Neuronal stem cell (in vitro differentiated cells): Measurements from ENCODE around the gene GPS1.
A peak's percentile ranks its signal among the peaks of the same experiment; 100 is the strongest.

ENCODE experiments used
- DNase-seq: peaks from one replicate; pipeline ENCODE4 v3.0.0-alpha.2; 2013; ENCODE audit warnings: low spot score
- H2AFZ ChIP-seq: one replicate; pipeline ENCODE4 v1.6.1; 2013; ENCODE audit warnings: mild to moderate bottlenecking, low read length, inconsistent platforms
- H2AK5ac ChIP-seq: 2 replicates; pipeline ENCODE4 v1.6.1; 2013; ENCODE audit warnings: low read depth, mild to moderate bottlenecking, inconsistent platforms, low read length, moderate library complexity, mixed read lengths
- H2BK120ac ChIP-seq: 2 replicates; pipeline ENCODE4 v1.6.1; 2013; ENCODE audit warnings: low read depth, mild to moderate bottlenecking, inconsistent platforms, low read length, moderate library complexity, mixed read lengths
- H2BK12ac ChIP-seq: one replicate; pipeline ENCODE4 v1.6.1; 2013; ENCODE audit warnings: low read length, inconsistent platforms
- H2BK15ac ChIP-seq: 2 replicates; pipeline ENCODE4 v1.6.1; 2013; ENCODE audit warnings: mild to moderate bottlenecking, low read length, inconsistent platforms, mixed read lengths
- H2BK5ac ChIP-seq: one replicate; pipeline ENCODE4 v1.6.1; 2013; ENCODE audit warnings: inconsistent platforms, mild to moderate bottlenecking, low read length, moderate library complexity
- H3K14ac ChIP-seq: one replicate; pipeline ENCODE4 v1.6.1; 2013; ENCODE audit warnings: low read length, inconsistent platforms
- H3K18ac ChIP-seq: 2 replicates; pipeline ENCODE4 v1.6.1; 2013; ENCODE audit warnings: low read length, inconsistent platforms
- H3K23ac ChIP-seq: 2 replicates; pipeline ENCODE4 v1.6.1; 2013; ENCODE audit warnings: low read depth, mild to moderate bottlenecking, mixed read lengths, low read length, inconsistent platforms; ENCODE audit not compliant: poor library complexity
- H3K27ac ChIP-seq: replicated peaks from 3 replicates; pipeline ENCODE4 v1.5.1; 2013; ENCODE audit warnings: low read length, inconsistent platforms
- H3K27me3 ChIP-seq, 3 experiments: 2 replicates each; pipeline ENCODE4 v1.6.1; 2013; ENCODE audit warnings: low read length in 3 of 3, mild to moderate bottlenecking in 2 of 3, inconsistent platforms in 1 of 3, low read depth in 1 of 3, mixed read lengths in 1 of 3, moderate library complexity in 1 of 3; ENCODE audit not compliant: control insufficient read depth in 3 of 3, insufficient read depth in 3 of 3
- H3K36me3 ChIP-seq, 2 donors: replicated peaks in 1 of 2; 2 replicates each; pipeline ENCODE4 v1.6.1; 2013; ENCODE audit warnings: low read length in 2 of 2; ENCODE audit not compliant: control insufficient read depth in 2 of 2, insufficient read depth in 2 of 2
- H3K4ac ChIP-seq: 2 replicates; pipeline ENCODE4 v1.6.1; 2013; ENCODE audit warnings: inconsistent platforms, mild to moderate bottlenecking, low read length, moderate library complexity
- H3K4me1 ChIP-seq, 2 donors: 1 replicate in 1 of 2; 2 replicates in 1 of 2; pipeline ENCODE4 v1.6.1; 2013; ENCODE audit warnings: low read length in 2 of 2, low read depth in 1 of 2; ENCODE audit not compliant: control insufficient read depth in 2 of 2, insufficient read depth in 1 of 2
- H3K4me2 ChIP-seq: one replicate; pipeline ENCODE4 v1.6.1; 2013; ENCODE audit warnings: mild to moderate bottlenecking, low read length, inconsistent platforms; ENCODE audit not compliant: insufficient read depth, poor library complexity, severe bottlenecking
- H3K4me3 ChIP-seq, 2 donors: 2 replicates each; pipeline ENCODE4 v1.5.1; 2013; ENCODE audit warnings: low read length in 2 of 2, mild to moderate bottlenecking in 2 of 2, inconsistent platforms in 1 of 2, moderate library complexity in 1 of 2
- H3K79me1 ChIP-seq: one replicate; pipeline ENCODE4 v1.6.1; 2013; ENCODE audit warnings: low read depth, mild to moderate bottlenecking, inconsistent platforms, low read length, moderate library complexity
- H3K9ac ChIP-seq: one replicate; pipeline ENCODE4 v1.6.1; 2013; ENCODE audit warnings: mild to moderate bottlenecking, low read depth, low read length, inconsistent platforms; ENCODE audit not compliant: poor library complexity
- H3K9me3 ChIP-seq, 2 donors: replicated peaks in 1 of 2; 2 replicates each; pipeline versions ENCODE3 to v1.6.1; 2013; ENCODE audit warnings: low read length in 2 of 2, mild to moderate bottlenecking in 2 of 2, inconsistent platforms in 1 of 2, low read depth in 1 of 2, mixed read lengths in 1 of 2, moderate library complexity in 1 of 2; ENCODE audit not compliant: control insufficient read depth in 2 of 2, insufficient read depth in 1 of 2
- H4K8ac ChIP-seq: one replicate; pipeline ENCODE4 v1.6.1; 2013; ENCODE audit warnings: low read depth, mild to moderate bottlenecking, inconsistent platforms, low read length, moderate library complexity
- H4K91ac ChIP-seq: one replicate; pipeline ENCODE4 v1.6.1; 2013; ENCODE audit warnings: low read length, low read depth, mild to moderate bottlenecking, inconsistent platforms; ENCODE audit not compliant: poor library complexity
- WGBS, 2 donors: extraction: QIAGEN DNeasy Blood & Tissue Kit; methylation state at CpG; one replicate each; pipeline ENCODE4 v1.1.7; 2013; ENCODE audit warnings: missing lambda C conversion rate in 2 of 2, mixed read lengths in 1 of 2; ENCODE audit not compliant: insufficient read length in 2 of 2, insufficient replicate concordance in 1 of 2; ENCODE audit errors: extremely low coverage in 2 of 2; 5-methylcytosine and 5-hydroxymethylcytosine counted together

Gene GPS1

DNA sequence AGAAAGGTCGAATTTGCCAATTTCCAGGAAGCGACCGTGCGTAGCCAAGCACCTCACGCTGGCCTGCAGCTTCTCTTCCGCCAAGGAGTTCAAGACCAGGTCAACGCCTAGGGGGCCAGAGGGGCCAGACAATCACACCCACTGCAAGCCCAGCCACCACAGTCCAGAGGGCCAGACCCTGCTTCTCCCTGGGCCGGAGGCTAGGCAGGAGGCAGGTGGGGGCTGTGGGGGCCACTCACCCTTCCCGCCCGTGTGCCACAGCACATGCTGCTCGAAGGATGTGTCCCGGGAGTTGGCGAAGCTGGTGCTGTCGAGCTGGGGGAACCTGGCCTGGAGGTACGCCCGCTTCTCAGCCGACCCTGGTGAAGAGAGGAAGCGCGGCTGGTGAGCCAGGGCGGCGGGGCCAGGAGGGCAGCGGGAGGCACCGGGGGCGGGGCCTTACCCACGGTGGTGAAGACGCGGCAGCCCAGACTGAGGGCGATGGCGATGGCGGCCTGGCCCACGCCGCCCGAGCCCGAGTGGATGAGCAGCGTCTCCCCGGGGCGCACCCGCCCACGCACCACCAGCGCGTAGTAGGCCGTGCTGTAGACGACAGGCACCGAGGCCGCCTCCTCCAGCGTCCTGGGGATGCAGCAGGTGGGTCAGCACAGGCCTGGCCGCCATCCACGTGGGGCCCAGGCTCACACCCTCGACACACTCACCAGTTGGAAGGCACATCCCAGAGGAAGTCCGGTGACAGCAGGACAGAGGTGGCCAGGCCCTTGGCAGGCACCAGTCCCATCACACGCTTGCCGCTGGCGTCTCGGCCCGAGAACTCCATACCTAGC, 32.0 kb downstream of the GPS1 start:
- H3K9me3 ChIP-seq, result peaks cover 0 to 1% of the 10 kb centered on the region in 2 donors
- H4K91ac ChIP-seq, result no peak overlapping the region
- no peak for DNase-seq
- no CpG with 5 or more reads among the region's 55 CpGs for WGBS, 2 donors
- peak overlapping the region; percentile 48 for H3K18ac ChIP-seq
- peak overlapping the region; percentile 50 for H3K9ac ChIP-seq
- H2AK5ac ChIP-seq, result no peak overlapping the region
- H2BK15ac ChIP-seq, result no peak overlapping the region
- H3K4me1 ChIP-seq, result no peaks in the 10 kb centered on the region
- H2BK5ac ChIP-seq, result peak overlapping the region; percentile 48
- H2AFZ ChIP-seq, result no peak overlapping the region
- H3K79me1 ChIP-seq, result peaks cover 57% of the 10 kb centered on the region
- H2BK12ac ChIP-seq, result no peak overlapping the region
- H3K4ac ChIP-seq, result no peak overlapping the region
- H3K4me3 ChIP-seq, result no peak overlapping the region
- no peaks in the 10 kb centered on the region for H3K27me3 ChIP-seq
- no peak overlapping the region for H2BK120ac ChIP-seq
- H3K36me3 ChIP-seq, result peaks cover 91 to 99% of the 10 kb centered on the region in 2 donors
- peak overlapping the region; percentile 85 for H3K23ac ChIP-seq
- peak overlapping the region; percentile 97 for H3K14ac ChIP-seq
- H3K27ac ChIP-seq, result no peak overlapping the region
- no peak overlapping the region for H3K4me2 ChIP-seq
- peak overlapping the region; percentile 43 for H4K8ac ChIP-seq

DNA sequence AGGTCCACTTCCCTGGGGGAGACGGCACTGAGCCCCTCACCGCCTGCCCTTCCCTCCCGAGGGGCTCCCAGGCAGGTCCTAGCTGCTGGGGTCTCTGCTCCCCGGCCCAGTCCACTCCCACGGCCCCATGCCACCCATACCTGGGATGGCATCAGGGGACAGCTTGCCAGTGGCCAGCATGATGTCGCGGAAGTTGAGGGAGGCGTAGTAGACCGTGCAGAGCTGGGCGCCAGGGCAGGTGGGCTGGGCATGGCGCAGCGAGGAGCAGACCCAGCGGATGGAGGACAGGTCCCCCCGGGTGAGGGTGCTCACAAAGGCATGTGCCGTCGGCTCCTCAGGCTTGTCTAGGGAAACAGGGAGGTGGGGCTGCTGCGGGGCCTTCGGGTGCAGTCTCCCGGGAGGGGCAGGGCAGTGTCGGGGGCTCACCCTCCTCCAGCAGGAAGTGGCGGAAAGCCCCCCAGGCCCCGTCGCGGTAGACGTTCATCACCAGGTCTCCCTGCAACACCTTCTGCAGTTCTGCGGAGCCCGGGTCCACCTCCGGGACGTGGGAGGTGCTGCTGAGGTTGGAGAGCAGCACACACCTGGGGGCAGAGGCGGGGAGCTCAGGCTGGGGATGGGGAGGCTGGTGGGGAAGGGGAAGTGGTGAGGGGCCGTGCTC, 32.8 kb downstream of the GPS1 start:
- H3K23ac ChIP-seq, result peak overlapping the region; percentile 85
- H2BK15ac ChIP-seq, result no peak overlapping the region
- H3K27ac ChIP-seq, result no peak overlapping the region
- DNase-seq, result no peak
- H4K91ac ChIP-seq, result no peak overlapping the region
- H2BK120ac ChIP-seq, result no peak overlapping the region
- peaks cover 61% of the 10 kb centered on the region for H3K79me1 ChIP-seq
- peaks cover 93 to 99% of the 10 kb centered on the region in 2 donors for H3K36me3 ChIP-seq
- no CpG with 5 or more reads among the region's 31 CpGs for WGBS, 2 donors
- no peak overlapping the region for H2AFZ ChIP-seq
- no peak overlapping the region for H3K4me3 ChIP-seq
- no peak overlapping the region for H2AK5ac ChIP-seq
- no peak overlapping the region for H4K8ac ChIP-seq
- no peaks in the 10 kb centered on the region for H3K27me3 ChIP-seq
- peak overlapping the region; percentile 48 for H2BK5ac ChIP-seq
- H3K14ac ChIP-seq, result no peak overlapping the region
- H3K18ac ChIP-seq, result no peak overlapping the region
- H3K4me1 ChIP-seq, result no peaks in the 10 kb centered on the region
- no peak overlapping the region for H3K9ac ChIP-seq
- H2BK12ac ChIP-seq, result no peak overlapping the region
- H3K4ac ChIP-seq, result no peak overlapping the region
- H3K9me3 ChIP-seq, result no peaks in the 10 kb centered on the region
- no peak overlapping the region for H3K4me2 ChIP-seq

DNA sequence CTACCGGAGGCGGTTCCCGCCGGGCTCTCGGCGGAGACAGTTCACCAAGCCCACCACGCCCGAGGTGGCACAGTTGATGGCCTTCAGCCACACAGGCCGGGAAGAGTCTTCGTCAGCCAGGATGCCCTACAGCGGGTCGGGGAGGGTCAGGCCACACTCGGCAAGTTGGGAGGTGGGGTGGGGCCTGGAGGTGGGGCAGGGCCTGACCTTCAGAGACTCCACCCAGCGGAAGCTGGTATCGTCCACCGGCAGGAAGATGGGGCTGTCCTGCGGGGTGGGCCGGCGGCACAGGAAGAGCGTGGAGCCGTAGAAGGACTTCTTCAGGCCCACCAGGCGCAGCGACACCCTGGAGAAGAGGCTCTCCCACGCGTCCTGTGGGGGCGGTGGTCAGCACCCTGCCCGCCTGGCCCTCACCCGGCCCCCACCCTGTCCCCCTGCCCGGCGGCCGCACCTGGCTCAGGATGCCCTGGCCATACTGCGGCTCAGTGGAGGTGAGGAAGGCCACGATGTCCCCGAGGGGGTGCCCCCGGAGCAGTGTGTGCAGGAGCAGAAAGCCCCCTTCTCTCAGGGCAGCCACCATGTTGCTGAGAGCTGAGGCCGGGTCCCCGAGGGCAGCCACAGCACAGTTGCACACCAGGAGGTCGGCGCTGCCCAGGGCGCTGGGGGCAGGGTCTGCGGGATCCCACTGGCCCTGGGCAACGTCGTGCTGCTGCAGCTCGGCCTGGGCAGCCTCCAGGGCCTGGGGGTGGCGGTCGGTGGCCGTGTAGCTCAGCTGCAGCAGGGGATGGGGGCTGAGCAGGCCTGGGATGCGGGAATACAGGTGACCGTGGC, 33.5 kb downstream of the GPS1 start:
- no CpG with 5 or more reads among the region's 49 CpGs for WGBS, 2 donors

More for the DNA sequence above, 33.5 kb downstream of the GPS1 start:
- H3K18ac ChIP-seq, result no peak overlapping the region
- H3K4me3 ChIP-seq, result no peak overlapping the region
- H3K23ac ChIP-seq, result peak overlapping the region; percentile 80
- no peak overlapping the region for H2AK5ac ChIP-seq
- no peaks in the 10 kb centered on the region for H3K27me3 ChIP-seq
- H3K4ac ChIP-seq, result no peak overlapping the region
- peaks cover 68% of the 10 kb centered on the region for H3K79me1 ChIP-seq
- no peak overlapping the region for H3K14ac ChIP-seq
- H3K36me3 ChIP-seq, result peaks cover 95 to 99% of the 10 kb centered on the region in 2 donors
- H2BK5ac ChIP-seq, result no peak overlapping the region
- no peaks in the 10 kb centered on the region for H3K4me1 ChIP-seq
- no peak overlapping the region for H2BK120ac ChIP-seq
- no peak for DNase-seq
- no peak overlapping the region for H3K9ac ChIP-seq
- H2AFZ ChIP-seq, result no peak overlapping the region
- no peak overlapping the region for H2BK15ac ChIP-seq
- no peak overlapping the region for H4K8ac ChIP-seq
- no peaks in the 10 kb centered on the region for H3K9me3 ChIP-seq
- H3K4me2 ChIP-seq, result no peak overlapping the region
- H4K91ac ChIP-seq, result no peak overlapping the region
- H2BK12ac ChIP-seq, result no peak overlapping the region
- no peak overlapping the region for H3K27ac ChIP-seq
